ENCODE measurements around the gene CISD3.

Gene CISD3

GRCh38 chr17:38729368-38729885, 714 bp upstream of the CISD3 start:
- no peak for DNase-seq

GRCh38 chr17:38730526-38731379, 612 bp downstream of the CISD3 start:
- DNase-seq = no peak

GRCh38 chr17:38731526-38732294, 1.6 kb downstream of the CISD3 start:
- no peak for DNase-seq

GRCh38 chr17:38732376-38733281, 2.5 kb downstream of the CISD3 start:
- DNase-seq = no peak

- DNase-seq = no peak
Observed at GRCh38 chr17:38733282-38733981, 3.3 kb downstream of the CISD3 start.

- no peak for DNase-seq
Observed at GRCh38 chr17:38733982-38734973, 4.1 kb downstream of the CISD3 start.

- DNase-seq = peak; percentile 75
Observed at GRCh38 chr17:38735161-38735997, 5.2 kb downstream of the CISD3 start.

- no peak for DNase-seq
Observed at GRCh38 chr17:38738007-38738662, 8.0 kb downstream of the CISD3 start.

- no peak for DNase-seq
Observed at GRCh38 chr17:38738686-38739085, 8.5 kb downstream of the CISD3 start.

GRCh38 chr17:38739305-38739704, 9.2 kb downstream of the CISD3 start:
- no peak for DNase-seq

- no peak for DNase-seq
Observed at GRCh38 chr17:38740044-38740443, 9.9 kb downstream of the CISD3 start.

- no peak for DNase-seq
Observed at GRCh38 chr17:38740806-38741205, 10.7 kb downstream of the CISD3 start.

- no peak for DNase-seq
Observed at GRCh38 chr17:38741461-38741860, 11.3 kb downstream of the CISD3 start.

GRCh38 chr17:38741921-38742410, 11.8 kb downstream of the CISD3 start:
- DNase-seq = no peak

- peak; percentile 38 for DNase-seq
Observed at GRCh38 chr17:38742411-38743308, 12.5 kb downstream of the CISD3 start.

- DNase-seq = no peak
Observed at GRCh38 chr17:38743556-38744171, 13.5 kb downstream of the CISD3 start.

- DNase-seq = no peak
Observed at GRCh38 chr17:38745545-38745944, 15.4 kb downstream of the CISD3 start.

Data from activated CD4-positive, alpha-beta T cell treated with anti-CD3 and anti-CD28 coated beads, Interleukin-10, Interleukin-2, amounts not matched to agents 100 ng/mL and 50 ng/mL, durations not matched to agents 16 hours and 8 hours (primary cell).